Activated gamma-delta T cell treated with Interleukin-2 at 50 U/mL for 16 hours (primary cell): Measurements from ENCODE around the gene RDH8.
"Not testable (repeated sequence)": the region's sequence is repeated elsewhere in the genome, so short reads cannot be mapped to it uniquely, and the experiment has no call there.

ENCODE experiments used
- DNase-seq: peaks from one replicate; pipeline ENCODE4 v3.0.0-alpha.2; 2020

RDH8 gene

GRCh38 chr19:10006335-10006708 is 7.0 kb upstream of the RDH8 start:
- no peak for DNase-seq

- DNase-seq: no peak
Measured at GRCh38 chr19:10006752-10007323, 6.4 kb upstream of the RDH8 start.

GRCh38 chr19:10007371-10008183 is 5.7 kb upstream of the RDH8 start:
- DNase-seq: no peak

- DNase-seq: no peak
Measured at GRCh38 chr19:10008184-10008765, 5.0 kb upstream of the RDH8 start.

GRCh38 chr19:10009714-10010224 is 3.5 kb upstream of the RDH8 start:
- no peak for DNase-seq

GRCh38 chr19:10010247-10010691 is 3.0 kb upstream of the RDH8 start, which contains the start of gene COL5A3:
Gene COL5A3 (minus strand): TSS chr19:10010504. CDS start chr19:10010385, 119 bp downstream.
- DNase-seq: no peak

GRCh38 chr19:10010939-10011338 is 2.3 kb upstream of the RDH8 start:
- no peak for DNase-seq

GRCh38 chr19:10011974-10012373 is 1.3 kb upstream of the RDH8 start:
- no peak for DNase-seq

GRCh38 chr19:10013834-10014618 is 743 bp downstream of the RDH8 start:
- no peak for DNase-seq

- DNase-seq: no peak
Measured at GRCh38 chr19:10018263-10018662, 5.0 kb downstream of the RDH8 start.

- DNase-seq: no peak
Measured at GRCh38 chr19:10018786-10019185, 5.5 kb downstream of the RDH8 start.

GRCh38 chr19:10019246-10019645 is 6.0 kb downstream of the RDH8 start:
- no peak for DNase-seq

- DNase-seq: no peak
Measured at GRCh38 chr19:10020851-10021250, 7.6 kb downstream of the RDH8 start.

- DNase-seq: no peak
Measured at GRCh38 chr19:10021446-10021845, 8.2 kb downstream of the RDH8 start.

- DNase-seq: no peak
Measured at GRCh38 chr19:10021863-10022262, 8.6 kb downstream of the RDH8 start.

GRCh38 chr19:10023096-10023495 is 9.8 kb downstream of the RDH8 start:
- not testable (repeated sequence) for DNase-seq

- no peak for DNase-seq
Measured at GRCh38 chr19:10026744-10027143, 13.5 kb downstream of the RDH8 start.

GRCh38 chr19:10027158-10027997 is 14.1 kb downstream of the RDH8 start:
- peak; percentile 69 for DNase-seq

GRCh38 chr19:10033614-10034013 is 20.3 kb downstream of the RDH8 start:
- DNase-seq: no peak

GRCh38 chr19:10036601-10037071 is 23.4 kb downstream of the RDH8 start:
- DNase-seq: no peak

GRCh38 chr19:10037367-10037766 is 24.1 kb downstream of the RDH8 start:
- no peak for DNase-seq

- no peak for DNase-seq
Measured at GRCh38 chr19:10037809-10038208, 24.5 kb downstream of the RDH8 start.
